ENCODE results near the gene EFNA3. TPM values are rescaled to one million over a fixed set of nuclear protein-coding genes. Genes with fewer than 3 reads are reported as not detected.
A peak's percentile ranks its signal among the peaks of the same experiment; 100 is the strongest.

The EFNA3 gene
- total and polyA plus RNA-seq, 2 experiments from 2014 or later, result 10.3 to 13.6 TPM

DNA sequence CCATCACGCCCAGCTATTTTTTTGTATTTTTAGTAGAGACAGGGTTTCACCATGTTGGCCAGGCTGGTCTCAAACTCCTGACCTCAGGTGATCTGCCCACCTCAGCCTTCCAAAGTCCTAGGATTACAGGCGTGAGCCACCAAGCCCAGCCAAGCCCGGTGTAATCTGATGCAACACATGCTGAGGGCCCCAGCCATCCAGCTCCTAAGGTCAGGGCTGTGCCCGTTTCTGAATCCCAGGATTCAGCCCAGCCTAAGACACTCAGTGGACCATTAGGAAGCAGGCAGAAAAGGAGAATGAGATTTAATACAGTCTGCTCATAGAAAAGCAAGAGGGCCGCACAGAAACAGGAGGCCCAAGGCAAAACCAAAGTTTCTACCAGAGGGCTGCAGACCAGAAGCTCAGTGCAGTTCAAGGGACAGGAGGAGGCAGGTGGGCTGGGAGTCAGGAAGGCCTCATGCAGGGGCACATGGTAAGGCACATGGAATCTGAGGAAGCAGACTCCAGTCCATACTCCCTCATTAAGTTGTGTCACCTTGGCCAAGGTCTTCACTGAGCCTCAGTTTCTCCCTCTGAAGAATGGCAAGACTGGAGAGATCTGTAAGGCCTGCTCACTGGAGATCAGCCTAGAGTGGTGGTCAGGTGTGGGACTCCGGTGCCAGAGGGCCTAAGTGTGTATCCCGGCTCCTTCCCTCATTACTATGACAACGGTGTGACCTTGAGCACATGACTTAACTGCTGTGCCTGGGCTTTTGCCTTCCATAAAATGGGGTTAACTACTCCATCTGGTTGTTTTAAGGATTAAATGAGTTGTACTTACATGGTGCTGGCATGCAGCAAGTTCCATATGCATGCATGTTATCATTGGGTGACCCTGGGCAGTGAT lies 29.9 kb upstream of the EFNA3 start:
- peak overlapping the region; percentile 30; the same call in 1 of the 2 replicates for H3K27ac Mint-ChIP-seq
- peaks cover 3% of the 10 kb centered on the region; the same call in 1 of the 2 replicates for H4K20me1 ChIP-seq (replicated peaks; ENCODE audit: insufficient read depth)

More for the DNA sequence above, 29.9 kb upstream of the EFNA3 start:
- Mint-ChIP-seq H3K36me3 (ENCODE audit: low read depth) (no peaks in the 10 kb centered on the region; the same call in 2 of the 3 replicates), H3K4me1 (peaks cover 58% of the 10 kb centered on the region), H3K9me3 (no peaks in the 10 kb centered on the region; the same call in 2 of the 3 replicates), H3K27me3 (ENCODE audit: insufficient read depth, low read depth, poor library complexity) (peaks cover 32% of the 10 kb centered on the region), H3K4me3 (no peak overlapping the region; the same call in 2 of the 3 replicates)
- Histone ChIP-seq H3K4me3 (no peak overlapping the region), H3K4me1 (ENCODE audit: insufficient read depth) (peaks cover 18% of the 10 kb centered on the region; the same call in 1 of the 2 replicates), H3K27me3 (ENCODE audit: insufficient read depth) (peaks cover 24% of the 10 kb centered on the region), H3K36me3 (ENCODE audit: insufficient read depth) (no peaks in the 10 kb centered on the region), H3F3A (replicated peaks; ENCODE audit: low read depth) (peaks cover 15% of the 10 kb centered on the region; the same call in 1 of the 2 replicates), H3K79me2 (replicated peaks; ENCODE audit: insufficient read depth) (no peaks in the 10 kb centered on the region), H2AFZ (no peak overlapping the region), H3K4me2 (no peak overlapping the region), H3K27ac (ENCODE audit: low read depth) (no peak overlapping the region), H3K9me2 (ENCODE audit: insufficient read depth) (no peaks in the 10 kb centered on the region)
- ATAC-seq, result no peak
- no peak for DNase-seq (ENCODE audit: low spot score)
- no peak for TF ChIP-seq STAT1 (IDR thresholded peaks at IDR 0.05; ENCODE audit: unreplicated experiment)
- TF ChIP-seq ZNF331 (CRISPR knock-in tag; IDR thresholded peaks at IDR 0.05; ENCODE audit: low read depth), result no peak
- no peak for TF ChIP-seq EZH2 (IDR thresholded peaks at IDR 0.05; ENCODE audit: low read depth, unreplicated experiment)
- no peak for TF ChIP-seq CREB1 (CRISPR knock-in tag; IDR thresholded peaks at IDR 0.05; ENCODE audit: low read depth)
- TF ChIP-seq, protein P1, sequence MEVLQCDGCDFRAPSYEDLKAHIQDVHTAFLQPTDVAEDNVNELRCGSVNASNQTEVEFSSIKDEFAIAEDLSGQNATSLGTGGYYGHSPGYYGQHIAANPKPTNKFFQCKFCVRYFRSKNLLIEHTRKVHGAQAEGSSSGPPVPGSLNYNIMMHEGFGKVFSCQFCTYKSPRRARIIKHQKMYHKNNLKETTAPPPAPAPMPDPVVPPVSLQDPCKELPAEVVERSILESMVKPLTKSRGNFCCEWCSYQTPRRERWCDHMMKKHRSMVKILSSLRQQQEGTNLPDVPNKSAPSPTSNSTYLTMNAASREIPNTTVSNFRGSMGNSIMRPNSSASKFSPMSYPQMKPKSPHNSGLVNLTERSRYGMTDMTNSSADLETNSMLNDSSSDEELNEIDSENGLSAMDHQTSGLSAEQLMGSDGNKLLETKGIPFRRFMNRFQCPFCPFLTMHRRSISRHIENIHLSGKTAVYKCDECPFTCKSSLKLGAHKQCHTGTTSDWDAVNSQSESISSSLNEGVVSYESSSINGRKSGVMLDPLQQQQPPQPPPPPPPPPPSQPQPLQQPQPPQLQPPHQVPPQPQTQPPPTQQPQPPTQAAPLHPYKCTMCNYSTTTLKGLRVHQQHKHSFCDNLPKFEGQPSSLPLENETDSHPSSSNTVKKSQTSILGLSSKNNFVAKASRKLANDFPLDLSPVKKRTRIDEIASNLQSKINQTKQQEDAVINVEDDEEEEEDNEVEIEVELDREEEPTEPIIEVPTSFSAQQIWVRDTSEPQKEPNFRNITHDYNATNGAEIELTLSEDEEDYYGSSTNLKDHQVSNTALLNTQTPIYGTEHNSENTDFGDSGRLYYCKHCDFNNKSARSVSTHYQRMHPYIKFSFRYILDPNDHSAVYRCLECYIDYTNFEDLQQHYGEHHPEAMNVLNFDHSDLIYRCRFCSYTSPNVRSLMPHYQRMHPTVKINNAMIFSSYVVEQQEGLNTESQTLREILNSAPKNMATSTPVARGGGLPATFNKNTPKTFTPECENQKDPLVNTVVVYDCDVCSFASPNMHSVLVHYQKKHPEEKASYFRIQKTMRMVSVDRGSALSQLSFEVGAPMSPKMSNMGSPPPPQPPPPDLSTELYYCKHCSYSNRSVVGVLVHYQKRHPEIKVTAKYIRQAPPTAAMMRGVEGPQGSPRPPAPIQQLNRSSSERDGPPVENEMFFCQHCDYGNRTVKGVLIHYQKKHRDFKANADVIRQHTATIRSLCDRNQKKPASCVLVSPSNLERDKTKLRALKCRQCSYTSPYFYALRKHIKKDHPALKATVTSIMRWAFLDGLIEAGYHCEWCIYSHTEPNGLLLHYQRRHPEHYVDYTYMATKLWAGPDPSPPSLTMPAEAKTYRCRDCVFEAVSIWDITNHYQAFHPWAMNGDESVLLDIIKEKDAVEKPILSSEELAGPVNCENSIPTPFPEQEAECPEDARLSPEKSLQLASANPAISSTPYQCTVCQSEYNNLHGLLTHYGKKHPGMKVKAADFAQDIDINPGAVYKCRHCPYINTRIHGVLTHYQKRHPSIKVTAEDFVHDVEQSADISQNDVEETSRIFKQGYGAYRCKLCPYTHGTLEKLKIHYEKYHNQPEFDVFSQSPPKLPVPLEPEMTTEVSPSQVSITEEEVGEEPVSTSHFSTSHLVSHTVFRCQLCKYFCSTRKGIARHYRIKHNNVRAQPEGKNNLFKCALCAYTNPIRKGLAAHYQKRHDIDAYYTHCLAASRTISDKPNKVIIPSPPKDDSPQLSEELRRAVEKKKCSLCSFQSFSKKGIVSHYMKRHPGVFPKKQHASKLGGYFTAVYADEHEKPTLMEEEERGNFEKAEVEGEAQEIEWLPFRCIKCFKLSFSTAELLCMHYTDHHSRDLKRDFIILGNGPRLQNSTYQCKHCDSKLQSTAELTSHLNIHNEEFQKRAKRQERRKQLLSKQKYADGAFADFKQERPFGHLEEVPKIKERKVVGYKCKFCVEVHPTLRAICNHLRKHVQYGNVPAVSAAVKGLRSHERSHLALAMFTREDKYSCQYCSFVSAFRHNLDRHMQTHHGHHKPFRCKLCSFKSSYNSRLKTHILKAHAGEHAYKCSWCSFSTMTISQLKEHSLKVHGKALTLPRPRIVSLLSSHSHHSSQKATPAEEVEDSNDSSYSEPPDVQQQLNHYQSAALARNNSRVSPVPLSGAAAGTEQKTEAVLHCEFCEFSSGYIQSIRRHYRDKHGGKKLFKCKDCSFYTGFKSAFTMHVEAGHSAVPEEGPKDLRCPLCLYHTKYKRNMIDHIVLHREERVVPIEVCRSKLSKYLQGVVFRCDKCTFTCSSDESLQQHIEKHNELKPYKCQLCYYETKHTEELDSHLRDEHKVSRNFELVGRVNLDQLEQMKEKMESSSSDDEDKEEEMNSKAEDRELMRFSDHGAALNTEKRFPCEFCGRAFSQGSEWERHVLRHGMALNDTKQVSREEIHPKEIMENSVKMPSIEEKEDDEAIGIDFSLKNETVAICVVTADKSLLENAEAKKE (CRISPR knock-in tag; IDR thresholded peaks at IDR 0.05), result no peak
